Parietal lobe (tissue), 1 donor: ENCODE data around the gene PCDHGC3. TPM values are rescaled to one million over a fixed set of nuclear protein-coding genes. Genes with fewer than 3 reads are reported as not detected.

Source experiments
- total RNA-seq: library from RNA; depleted of rRNA; stranded (reverse); fragments of >200 nt; gene quantifications from one replicate; pipeline ENCODE4 v1.2.3, GENCODE V29; 2014

Gene PCDHGC3
- total RNA-seq = 62.3 TPM

DNA sequence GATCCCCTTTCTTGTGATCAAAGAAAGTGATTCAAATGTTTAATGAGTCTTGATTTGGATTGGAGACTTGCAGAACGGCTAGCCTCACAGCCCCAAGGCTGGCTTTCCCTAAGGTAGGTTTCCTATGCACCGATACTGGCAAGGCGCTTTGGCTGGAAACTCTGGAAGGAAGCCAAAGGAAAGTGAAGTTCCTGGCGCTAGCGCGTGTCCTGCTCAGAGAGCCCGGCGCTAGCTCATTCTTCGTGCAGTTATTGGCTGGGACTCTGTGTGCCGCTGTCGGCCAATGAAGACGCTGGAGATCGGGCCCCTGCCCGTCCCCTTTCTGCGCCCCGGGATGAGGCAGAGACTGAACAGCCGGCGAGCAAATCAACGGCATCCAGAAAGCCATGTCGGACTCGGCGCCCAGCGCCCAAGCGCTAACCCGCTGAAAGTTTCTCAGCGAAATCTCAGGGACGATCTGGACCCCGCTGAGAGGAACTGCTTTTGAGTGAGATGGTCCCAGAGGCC lies at the start of gene PCDHGC3:
Gene PCDHGC3, plus strand, starts transcription at position 342 of the 507 bp plus-strand sequence. Its CDS starts 151 bp downstream, at position 493.

DNA sequence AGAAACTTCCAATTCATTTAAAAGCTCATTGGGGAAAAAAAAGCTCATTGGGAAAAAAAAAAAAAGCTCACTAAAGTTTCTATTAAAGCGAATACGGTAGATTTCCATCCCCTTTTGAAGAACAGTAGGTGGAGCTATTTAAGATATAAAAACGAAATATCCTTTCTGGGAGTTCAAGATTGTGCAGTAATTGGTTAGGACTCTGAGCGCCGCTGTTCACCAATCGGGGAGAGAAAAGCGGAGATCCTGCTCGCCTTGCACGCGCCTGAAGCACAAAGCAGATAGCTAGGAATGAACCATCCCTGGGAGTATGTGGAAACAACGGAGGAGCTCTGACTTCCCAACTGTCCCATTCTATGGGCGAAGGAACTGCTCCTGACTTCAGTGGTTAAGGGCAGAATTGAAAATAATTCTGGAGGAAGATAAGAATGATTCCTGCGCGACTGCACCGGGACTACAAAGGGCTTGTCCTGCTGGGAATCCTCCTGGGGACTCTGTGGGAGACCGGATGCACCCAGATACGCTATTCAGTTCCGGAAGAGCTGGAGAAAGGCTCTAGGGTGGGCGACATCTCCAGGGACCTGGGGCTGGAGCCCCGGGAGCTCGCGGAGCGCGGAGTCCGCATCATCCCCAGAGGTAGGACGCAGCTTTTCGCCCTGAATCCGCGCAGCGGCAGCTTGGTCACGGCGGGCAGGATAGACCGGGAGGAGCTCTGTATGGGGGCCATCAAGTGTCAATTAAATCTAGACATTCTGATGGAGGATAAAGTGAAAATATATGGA lies 45.2 kb upstream of the PCDHGC3 start, which contains the start of gene PCDHGA12:
Gene PCDHGA12, plus strand, starts transcription at position 176 of the 782 bp plus-strand sequence. Its CDS starts 253 bp downstream, at position 429.

DNA sequence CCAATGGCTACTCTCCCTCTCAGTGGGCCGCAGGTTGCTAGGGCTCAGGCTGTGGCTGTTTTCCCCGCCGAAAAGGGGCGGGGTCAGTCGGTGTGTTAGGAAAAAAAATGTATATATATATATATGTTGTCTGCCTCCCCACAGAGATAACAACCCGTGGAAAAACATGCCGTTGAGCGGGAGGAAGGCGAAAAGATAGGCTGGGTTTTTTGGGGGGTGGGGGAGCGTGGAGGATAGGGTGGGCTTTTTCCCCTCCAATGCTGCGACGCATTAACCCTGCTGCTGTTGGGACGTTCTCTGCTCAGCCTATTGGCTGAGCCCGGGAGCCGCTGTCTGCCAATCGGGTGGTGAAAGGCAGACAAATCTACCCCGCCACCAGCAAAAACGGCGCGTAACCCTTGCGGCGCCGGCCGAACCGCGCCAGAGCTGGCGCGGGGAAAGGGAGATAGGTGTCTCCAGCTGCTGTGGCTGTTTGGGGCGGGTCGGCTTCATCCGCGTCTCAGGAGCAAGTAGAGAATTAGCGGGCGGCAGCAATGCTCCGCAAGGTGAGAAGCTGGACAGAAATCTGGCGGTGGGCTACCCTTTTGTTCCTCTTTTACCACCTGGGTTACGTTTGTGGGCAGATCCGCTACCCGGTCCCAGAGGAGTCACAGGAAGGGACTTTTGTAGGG lies 9.0 kb downstream of the PCDHGC3 start, which contains the start of gene PCDHGC4:
Gene PCDHGC4, plus strand, starts transcription at position 390 of the 671 bp plus-strand sequence. Its CDS starts 144 bp downstream, at position 534.

DNA sequence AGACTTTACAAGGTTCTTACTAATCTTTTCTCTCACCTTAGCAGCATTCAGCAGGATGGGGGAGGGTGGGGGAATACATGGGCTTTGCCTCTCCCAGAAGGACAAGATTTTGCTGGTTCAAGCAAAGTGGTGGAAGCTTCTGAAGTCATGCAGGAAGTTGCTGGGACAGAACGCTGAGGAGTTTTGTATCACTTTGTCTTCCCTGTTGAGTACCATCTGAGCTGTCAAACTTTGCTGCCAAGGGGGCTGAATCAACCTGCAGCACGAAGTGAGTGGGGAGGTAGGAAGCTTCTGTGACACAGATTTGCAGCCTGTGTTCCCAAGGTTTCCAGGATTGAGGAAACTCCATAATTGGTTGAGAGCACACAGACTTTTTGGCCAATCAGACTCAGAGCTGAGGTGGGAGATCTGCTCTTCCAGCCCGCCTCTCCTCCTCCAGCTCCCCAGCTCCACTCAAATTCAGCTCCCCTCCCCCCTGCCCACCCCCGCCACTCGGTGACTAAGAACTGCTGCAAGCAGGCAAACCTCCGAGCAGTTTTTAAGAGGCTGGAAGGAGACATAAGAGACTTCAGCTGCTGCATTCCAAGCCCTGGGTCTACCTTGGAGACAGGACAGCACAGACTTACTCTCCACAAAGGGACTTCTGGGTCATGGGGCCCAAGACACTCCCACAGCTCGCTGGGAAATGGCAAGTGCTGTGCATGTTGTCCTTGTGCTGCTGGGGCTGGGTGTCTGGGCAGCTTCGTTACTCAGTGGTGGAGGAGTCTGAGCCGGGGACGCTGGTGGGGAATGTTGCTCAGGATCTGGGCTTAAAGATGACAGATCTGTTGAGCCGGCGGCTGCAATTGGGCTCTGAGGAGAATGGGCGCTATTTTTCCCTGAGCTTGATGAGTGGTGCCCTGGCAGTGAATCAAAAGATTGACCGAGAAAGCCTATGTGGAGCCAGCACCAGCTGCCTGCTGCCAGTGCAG lies 13.1 kb downstream of the PCDHGC3 start, which contains the start of gene PCDHGC5:
Gene PCDHGC5, plus strand, starts transcription at position 491 of the 971 bp plus-strand sequence. Its CDS starts 160 bp downstream, at position 651.

Other genes with a start within 250 kb of the PCDHGC3 start
- gene PCDHB15, start 230.6 kb upstream of the PCDHGC3 start, total RNA-seq = 32.9 TPM
- gene SLC25A2, start 171.9 kb upstream of the PCDHGC3 start, total RNA-seq = 0.63 TPM
- 77.3 TPM for gene TAF7, start 155.2 kb upstream of the PCDHGC3 start, total RNA-seq
- 9.1 TPM for gene PCDHGA1, start 145.5 kb upstream of the PCDHGC3 start, total RNA-seq
- gene PCDHGA2, start 137.2 kb upstream of the PCDHGC3 start, total RNA-seq = 11.9 TPM
- 11.0 TPM for gene PCDHGA3, start 132.1 kb upstream of the PCDHGC3 start, total RNA-seq
- 20.3 TPM for gene PCDHGB1, start 125.9 kb upstream of the PCDHGC3 start, total RNA-seq
- 21.6 TPM for gene PCDHGA4, start 120.9 kb upstream of the PCDHGC3 start, total RNA-seq
- gene PCDHGB2, start 116.0 kb upstream of the PCDHGC3 start, total RNA-seq = 21.9 TPM
- gene PCDHGA5, start 111.8 kb upstream of the PCDHGC3 start, total RNA-seq = 17.8 TPM
- gene PCDHGB3, start 105.7 kb upstream of the PCDHGC3 start, total RNA-seq = 31.0 TPM
- 29.1 TPM for gene PCDHGA6, start 102.1 kb upstream of the PCDHGC3 start, total RNA-seq
- gene PCDHGA7, start 93.2 kb upstream of the PCDHGC3 start, total RNA-seq = 23.8 TPM
- 35.4 TPM for gene PCDHGB4, start 88.3 kb upstream of the PCDHGC3 start, total RNA-seq
- 30.0 TPM for gene PCDHGA8, start 83.3 kb upstream of the PCDHGC3 start, total RNA-seq
- gene PCDHGB5, start 78.0 kb upstream of the PCDHGC3 start, total RNA-seq = 41.6 TPM
- 38.2 TPM for gene PCDHGA9, start 73.2 kb upstream of the PCDHGC3 start, total RNA-seq
- gene PCDHGB6, start 67.9 kb upstream of the PCDHGC3 start, total RNA-seq = 35.4 TPM
- gene PCDHGA10, start 63.0 kb upstream of the PCDHGC3 start, total RNA-seq = 36.3 TPM
- 43.5 TPM for gene PCDHGB7, start 58.3 kb upstream of the PCDHGC3 start, total RNA-seq
- 40.4 TPM for gene PCDHGA11, start 54.9 kb upstream of the PCDHGC3 start, total RNA-seq
- gene PCDHGA12, start 45.5 kb upstream of the PCDHGC3 start, total RNA-seq = 26.9 TPM
- 91.7 TPM for gene PCDHGC4, start 9.1 kb downstream of the PCDHGC3 start, total RNA-seq
- gene PCDHGC5, start 13.1 kb downstream of the PCDHGC3 start, total RNA-seq = 20.0 TPM
- gene DIAPH1, start 143.0 kb downstream of the PCDHGC3 start, total RNA-seq = 39.8 TPM
- gene HDAC3, start 160.9 kb downstream of the PCDHGC3 start, total RNA-seq = 81.7 TPM
- 9.1 TPM for gene RELL2, start 161.0 kb downstream of the PCDHGC3 start, total RNA-seq
- 9.4 TPM for gene FCHSD1, start 175.5 kb downstream of the PCDHGC3 start, total RNA-seq
- gene ARAP3, start 206.3 kb downstream of the PCDHGC3 start, total RNA-seq = 9.1 TPM